GM19455 (cell line): ENCODE results near the gene SMAD7.

Experiments used
- ATAC-seq: cut with Tn5 transposase; IDR thresholded peaks from one replicate; pipeline ENCODE4 v1.9.1; 2021; ENCODE audit not compliant: unreplicated experiment

Gene SMAD7

GRCh38 chr18:48946329-48946835 lies 4.4 kb downstream of the SMAD7 start:
- ATAC-seq, result no peak

- ATAC-seq, result no peak
These were observed 4.9 kb downstream of the SMAD7 start for GRCh38 chr18:48945953-48946217.

- ATAC-seq, result no peak
These were observed 6.1 kb downstream of the SMAD7 start for GRCh38 chr18:48944634-48945033.

- no peak for ATAC-seq
These were observed 6.8 kb downstream of the SMAD7 start for GRCh38 chr18:48943736-48944527.

GRCh38 chr18:48943333-48943732 lies 7.4 kb downstream of the SMAD7 start:
- ATAC-seq, result no peak

- no peak for ATAC-seq
These were observed 8.1 kb downstream of the SMAD7 start for GRCh38 chr18:48942554-48943261.

- no peak for ATAC-seq
These were observed 8.7 kb downstream of the SMAD7 start for GRCh38 chr18:48942086-48942485.

GRCh38 chr18:48941672-48942071 lies 9.1 kb downstream of the SMAD7 start:
- no peak for ATAC-seq

- ATAC-seq, result peak; percentile 54
These were observed 9.7 kb downstream of the SMAD7 start for GRCh38 chr18:48940854-48941611.

GRCh38 chr18:48939205-48940097 lies 11.3 kb downstream of the SMAD7 start:
- no peak for ATAC-seq

- ATAC-seq, result no peak
These were observed 11.9 kb downstream of the SMAD7 start for GRCh38 chr18:48938827-48939204.

- no peak for ATAC-seq
These were observed 12.7 kb downstream of the SMAD7 start for GRCh38 chr18:48937869-48938750.

GRCh38 chr18:48935433-48935774 lies 15.4 kb downstream of the SMAD7 start:
- ATAC-seq, result no peak

GRCh38 chr18:48934723-48935432 lies 15.9 kb downstream of the SMAD7 start:
- peak; percentile 46 for ATAC-seq

GRCh38 chr18:48934415-48934722 lies 16.4 kb downstream of the SMAD7 start:
- no peak for ATAC-seq

GRCh38 chr18:48933578-48934414 lies 17.0 kb downstream of the SMAD7 start:
- no peak for ATAC-seq

- ATAC-seq, result no peak
These were observed 17.8 kb downstream of the SMAD7 start for GRCh38 chr18:48932822-48933510.

GRCh38 chr18:48932462-48932818 lies 18.3 kb downstream of the SMAD7 start:
- ATAC-seq, result no peak
